ENCODE results near the gene IL10RB.
A peak's percentile ranks its signal among the peaks of the same experiment; 100 is the strongest.
"Not testable (repeated sequence)": the region's sequence is repeated elsewhere in the genome, so short reads cannot be mapped to it uniquely, and the experiment has no call there.

IL10RB gene

GRCh38 chr21:33240404-33240803 lies 25.8 kb upstream of the IL10RB start:
- H4K20me1 ChIP-seq (ENCODE audit: insufficient read depth) = no peaks in the 10 kb centered on the region
- no peaks in the 10 kb centered on the region for H3K27me3 ChIP-seq (ENCODE audit: insufficient read depth, low read depth)
- no peak overlapping the region for H3K4me3 ChIP-seq (IDR thresholded peaks at IDR 0.05; ENCODE audit: insufficient read depth, low read depth, low read length)
- no peak overlapping the region for H2AFZ ChIP-seq (ENCODE audit: low read depth)
- peaks cover 89% of the 10 kb centered on the region for H3K4me1 ChIP-seq (ENCODE audit: low read depth, poor library complexity, severe bottlenecking)
- H3K9ac ChIP-seq = no peak overlapping the region; the same call in 1 of the 2 replicates
- H3K79me2 ChIP-seq (ENCODE audit: insufficient read depth, low read depth) = peaks cover 62% of the 10 kb centered on the region
- H3K36me3 ChIP-seq (ENCODE audit: insufficient read depth) = peaks cover 4% of the 10 kb centered on the region; the same call in 1 of the 2 replicates
- H3K27ac ChIP-seq = peak overlapping the region; percentile 95; the same call in 1 of the 2 replicates
- H3K4me2 ChIP-seq = peak overlapping the region; percentile 91
- TF ChIP-seq CTCF (conservative IDR thresholded peaks at IDR 0.05; ENCODE audit: low read depth, low read length) = no peak

- H3K4me2 ChIP-seq = peak overlapping the region; percentile 91; the same call in 1 of the 2 replicates
- H2AFZ ChIP-seq (ENCODE audit: low read depth) = no peak overlapping the region
- H3K79me2 ChIP-seq (ENCODE audit: insufficient read depth, low read depth) = peaks cover 49% of the 10 kb centered on the region
- peak overlapping the region; percentile 17; the same call in 1 of the 2 replicates for H3K27ac ChIP-seq
- H3K36me3 ChIP-seq (ENCODE audit: insufficient read depth) = peaks cover 4% of the 10 kb centered on the region; the same call in 1 of the 2 replicates
- no peaks in the 10 kb centered on the region for H3K27me3 ChIP-seq (ENCODE audit: insufficient read depth, low read depth)
- TF ChIP-seq CTCF (conservative IDR thresholded peaks at IDR 0.05; ENCODE audit: low read depth, low read length) = no peak
- H3K9ac ChIP-seq = no peak overlapping the region
- H3K4me3 ChIP-seq (IDR thresholded peaks at IDR 0.05; ENCODE audit: insufficient read depth, low read depth, low read length) = no peak overlapping the region
- no peaks in the 10 kb centered on the region for H4K20me1 ChIP-seq (ENCODE audit: insufficient read depth)
- peaks cover 81% of the 10 kb centered on the region for H3K4me1 ChIP-seq (ENCODE audit: low read depth, poor library complexity, severe bottlenecking)
Measured at GRCh38 chr21:33241846-33242245, 24.3 kb upstream of the IL10RB start.

- H3K4me2 ChIP-seq = peak overlapping the region; percentile 46; the same call in 1 of the 2 replicates
- H3K27ac ChIP-seq; H4K20me1 ChIP-seq (ENCODE audit: insufficient read depth); H2AFZ ChIP-seq (ENCODE audit: low read depth); H3K4me3 ChIP-seq (IDR thresholded peaks at IDR 0.05; ENCODE audit: insufficient read depth, low read depth, low read length); H3K27me3 ChIP-seq (ENCODE audit: insufficient read depth, low read depth); H3K36me3 ChIP-seq (ENCODE audit: insufficient read depth); H3K9ac ChIP-seq: not testable (repeated sequence)
- H3K4me1 ChIP-seq (ENCODE audit: low read depth, poor library complexity, severe bottlenecking) = peaks cover 78% of the 10 kb centered on the region
- peaks cover 40% of the 10 kb centered on the region for H3K79me2 ChIP-seq (ENCODE audit: insufficient read depth, low read depth)
Measured at GRCh38 chr21:33242846-33243245, 23.3 kb upstream of the IL10RB start.

GRCh38 chr21:33244082-33244778 lies 21.9 kb upstream of the IL10RB start:
- Histone ChIP-seq H3K36me3 (ENCODE audit: insufficient read depth) (peaks cover 4% of the 10 kb centered on the region; the same call in 1 of the 2 replicates), H3K4me3 (IDR thresholded peaks at IDR 0.05; ENCODE audit: insufficient read depth, low read depth, low read length) (no peak overlapping the region), H3K9ac (no peak overlapping the region), H2AFZ (ENCODE audit: low read depth) (no peak overlapping the region), H3K79me2 (ENCODE audit: insufficient read depth, low read depth) (peaks cover 38% of the 10 kb centered on the region), H4K20me1 (ENCODE audit: insufficient read depth) (no peaks in the 10 kb centered on the region), H3K27ac (peak overlapping the region; percentile 43; the same call in 1 of the 2 replicates), H3K4me2 (peak overlapping the region; percentile 46), H3K27me3 (ENCODE audit: insufficient read depth, low read depth) (no peaks in the 10 kb centered on the region), H3K4me1 (ENCODE audit: low read depth, poor library complexity, severe bottlenecking) (peaks cover 68% of the 10 kb centered on the region)
- TF ChIP-seq CTCF (conservative IDR thresholded peaks at IDR 0.05; ENCODE audit: low read depth, low read length) = no peak

- Histone ChIP-seq H3K36me3 (ENCODE audit: insufficient read depth) (peaks cover 4% of the 10 kb centered on the region; the same call in 1 of the 2 replicates), H3K9ac (no peak overlapping the region), H3K27me3 (ENCODE audit: insufficient read depth, low read depth) (no peaks in the 10 kb centered on the region), H3K79me2 (ENCODE audit: insufficient read depth, low read depth) (peaks cover 35% of the 10 kb centered on the region), H3K4me3 (IDR thresholded peaks at IDR 0.05; ENCODE audit: insufficient read depth, low read depth, low read length) (no peak overlapping the region), H3K27ac (peak overlapping the region; percentile 43; the same call in 1 of the 2 replicates), H2AFZ (ENCODE audit: low read depth) (no peak overlapping the region), H4K20me1 (ENCODE audit: insufficient read depth) (no peaks in the 10 kb centered on the region), H3K4me1 (ENCODE audit: low read depth, poor library complexity, severe bottlenecking) (peaks cover 63% of the 10 kb centered on the region), H3K4me2 (peak overlapping the region; percentile 46; the same call in 1 of the 2 replicates)
- no peak for TF ChIP-seq CTCF (conservative IDR thresholded peaks at IDR 0.05; ENCODE audit: low read depth, low read length)
Measured at GRCh38 chr21:33244779-33245105, 21.4 kb upstream of the IL10RB start.

All from KMS-11 (cell line).